Measurements from ENCODE around the gene PDE3B.

- TF ChIP-seq CTCF (conservative IDR thresholded peaks at IDR 0.05) = no peak
- no peak for TF ChIP-seq ZFX (IDR thresholded peaks at IDR 0.05)
Measured at GRCh38 chr11:14656536-14657457, 13.2 kb downstream of the PDE3B start.
